Tibial nerve (tissue), 4 donors: ENCODE data around the gene COL2A1. TPM values are rescaled to one million over a fixed set of nuclear protein-coding genes. Genes with fewer than 3 reads are reported as not detected.
A peak's percentile ranks its signal among the peaks of the same experiment; 100 is the strongest.

ENCODE experiments used
- DNase-seq, 2 donors: peaks; one replicate each; pipeline ENCODE4 v3.0.0-alpha.2; 2019; ENCODE audit warnings: low spot score in 2 of 2
- H3K27ac ChIP-seq, 4 donors: fragments of 200-600 bp; sonication (generic) in 3 of 4; one replicate each; pipeline ENCODE4 v1.5.1; 2017 to 2019; ENCODE audit warnings: mild to moderate bottlenecking in 1 of 4
- H3K27me3 ChIP-seq, 2 donors: fragments of 200-600 bp; sonication (generic) in 1 of 2; one replicate each; pipeline versions ENCODE4 v1.5.1 to v1.6.0; 2017 to 2019
- H3K36me3 ChIP-seq, 3 donors: fragments of 200-600 bp; sonication (generic); one replicate each; pipeline ENCODE4 v1.5.1; 2018 to 2019
- H3K4me1 ChIP-seq, 4 donors: fragments of 200-600 bp; sonication (generic) in 3 of 4; one replicate each; pipeline ENCODE4 v1.5.1; 2017 to 2019
- H3K4me3 ChIP-seq, 4 donors: fragments of 200-600 bp; sonication (generic) in 3 of 4; one replicate each; pipeline ENCODE4 v1.5.1; 2017 to 2019; ENCODE audit warnings: mild to moderate bottlenecking in 1 of 4, moderate library complexity in 1 of 4
- H3K9me3 ChIP-seq, 4 donors: fragments of 200-600 bp; sonication (generic) in 3 of 4; one replicate each; pipeline ENCODE4 v1.5.1; 2017 to 2019
- CTCF ChIP-seq, 5 experiments: fragments of 200-600 bp in 3 of 5; fragments of 450-650 bp in 2 of 5; sonication (generic) in 3 of 5; IDR thresholded peaks; one replicate each; pipeline ENCODE4 v1.5.1; 2016 to 2019; ENCODE audit warnings: antibody characterized with exemption in 5 of 5, mild to moderate bottlenecking in 3 of 5, moderate library complexity in 2 of 5
- EP300 ChIP-seq, 2 donors: sonication (generic); formaldehyde crosslinking; IDR thresholded peaks; one replicate each; pipeline ENCODE4 v1.6.1; 2017; ENCODE audit warnings: antibody characterized with exemption in 2 of 2, mild to moderate bottlenecking in 1 of 2
- POLR2A ChIP-seq, 2 donors: fragments of 450-650 bp; IDR thresholded peaks; one replicate each; pipeline ENCODE4 v1.6.1; 2017; ENCODE audit warnings: antibody characterized with exemption in 2 of 2, mild to moderate bottlenecking in 2 of 2, moderate library complexity in 2 of 2
- WGBS, 2 donors: methylation state at CpG; one replicate each; pipeline ENCODE4 v1.1.5; 2018; 5-methylcytosine and 5-hydroxymethylcytosine counted together
- total RNA-seq, 4 donors: library from RNA; depleted of rRNA; stranded (reverse); fragments of >200 nt; gene quantifications; one replicate each; pipeline ENCODE4 v1.1.0, GENCODE V29; 2016

COL2A1 gene
- total RNA-seq, 4 donors from 2014 or later, result not detected

GRCh38 chr12:47946413-47947323 lies 57.6 kb downstream of the COL2A1 start:
- TF ChIP-seq POLR2A (IDR thresholded peaks at IDR 0.05) (no peak), CTCF (IDR thresholded peaks at IDR 0.05) (no peak), EP300 (IDR thresholded peaks at IDR 0.05) (no peak)
- Histone ChIP-seq H3K4me3 (no peak overlapping the region), H3K36me3 (no peaks in the 10 kb centered on the region), H3K9me3 (no peaks in the 10 kb centered on the region), H3K4me1 (peaks cover 0 to 26% (median 0%) of the 10 kb centered on the region in 4 donors), H3K27ac (peak overlapping the region in 1 of 4 donors; percentile 35), H3K27me3 (peaks cover 0 to 16% of the 10 kb centered on the region in 2 donors)
- WGBS, 2 donors, result 62 to 66% methylated on average over 27 of the region's 27 CpGs
- DNase-seq, result no peak

- peaks cover 0 to 26% (median 0%) of the 10 kb centered on the region in 4 donors for H3K4me1 ChIP-seq
- no peak for DNase-seq
- H3K27me3 ChIP-seq, result peaks cover 0 to 25% of the 10 kb centered on the region in 2 donors
- no peaks in the 10 kb centered on the region for H3K36me3 ChIP-seq
- TF ChIP-seq POLR2A (IDR thresholded peaks at IDR 0.05) (no peak), EP300 (IDR thresholded peaks at IDR 0.05) (no peak), CTCF (IDR thresholded peaks at IDR 0.05) (no peak)
- WGBS, 2 donors, result 66 to 73% methylated on average over 1 of the region's 1 CpG
- no peak overlapping the region for H3K4me3 ChIP-seq
- H3K27ac ChIP-seq, result no peak overlapping the region
- no peaks in the 10 kb centered on the region for H3K9me3 ChIP-seq
Measured at GRCh38 chr12:47945341-47945728, 58.9 kb downstream of the COL2A1 start.

GRCh38 chr12:47944685-47945340 lies 59.5 kb downstream of the COL2A1 start:
- no peak for TF ChIP-seq POLR2A (IDR thresholded peaks at IDR 0.05)
- TF ChIP-seq CTCF (IDR thresholded peaks at IDR 0.05), result no peak
- TF ChIP-seq EP300 (IDR thresholded peaks at IDR 0.05), result no peak
- H3K27ac ChIP-seq, result no peak overlapping the region
- no peaks in the 10 kb centered on the region for H3K9me3 ChIP-seq
- peaks cover 0 to 26% (median 0%) of the 10 kb centered on the region in 4 donors for H3K4me1 ChIP-seq
- H3K36me3 ChIP-seq, result no peaks in the 10 kb centered on the region
- no peak for DNase-seq
- 92 to 94% methylated on average over 4 to 6 of the region's 6 CpGs for WGBS, 2 donors
- peaks cover 0 to 25% of the 10 kb centered on the region in 2 donors for H3K27me3 ChIP-seq
- H3K4me3 ChIP-seq, result no peak overlapping the region

GRCh38 chr12:47943623-47944340 lies 60.5 kb downstream of the COL2A1 start:
- 60 to 70% methylated on average over 11 to 12 of the region's 12 CpGs for WGBS, 2 donors
- no peak for DNase-seq
- Histone ChIP-seq H3K36me3 (no peaks in the 10 kb centered on the region), H3K27ac (peak overlapping the region in 1 of 4 donors; percentile 57), H3K27me3 (peaks cover 0 to 25% of the 10 kb centered on the region in 2 donors), H3K4me1 (peaks cover 0 to 20% (median 0%) of the 10 kb centered on the region in 4 donors), H3K4me3 (no peak overlapping the region), H3K9me3 (no peaks in the 10 kb centered on the region)
- TF ChIP-seq EP300 (IDR thresholded peaks at IDR 0.05) (no peak), POLR2A (IDR thresholded peaks at IDR 0.05) (no peak)

- H3K27me3 ChIP-seq, result peaks cover 0 to 25% of the 10 kb centered on the region in 2 donors
- peaks cover 0 to 20% (median 0%) of the 10 kb centered on the region in 4 donors for H3K4me1 ChIP-seq
- no peak for DNase-seq
- no peak overlapping the region for H3K4me3 ChIP-seq
- no peak for TF ChIP-seq EP300 (IDR thresholded peaks at IDR 0.05)
- no peak for TF ChIP-seq CTCF (IDR thresholded peaks at IDR 0.05)
- no peak for TF ChIP-seq POLR2A (IDR thresholded peaks at IDR 0.05)
- WGBS, 2 donors, result 60 to 63% methylated on average over 29 to 31 of the region's 31 CpGs
- H3K36me3 ChIP-seq, result no peaks in the 10 kb centered on the region
- H3K9me3 ChIP-seq, result no peaks in the 10 kb centered on the region
- peak overlapping the region in 1 of 4 donors; percentile 57 for H3K27ac ChIP-seq
Measured at GRCh38 chr12:47942614-47943225, 61.6 kb downstream of the COL2A1 start.
